Choroid plexus epithelial cell (primary cell): ENCODE measurements around the gene EGFL8.

ENCODE experiments used
- DNase-seq: peaks from one replicate; pipeline ENCODE4 v3.0.0-alpha.2; 2010; ENCODE audit warnings: low read depth
- H3K4me3 ChIP-seq: 2 replicates; pipeline ENCODE4 v1.5.1; 2011; ENCODE audit warnings: low read depth, mild to moderate bottlenecking, control low read depth, low read length, moderate library complexity
- CTCF ChIP-seq: conservative IDR thresholded peaks from 2 replicates; pipeline ENCODE4 v1.5.1; 2011; ENCODE audit warnings: low read depth, mild to moderate bottlenecking, control low read depth, inconsistent platforms, low read length, moderate library complexity

EGFL8 gene

GRCh38 chr6:32179766-32180405, 15.5 kb downstream of the EGFL8 start:
- no peak overlapping the region for H3K4me3 ChIP-seq
- TF ChIP-seq CTCF, result no peak
- no peak for DNase-seq

GRCh38 chr6:32181148-32181702, 16.8 kb downstream of the EGFL8 start:
- TF ChIP-seq CTCF, result no peak
- no peak for DNase-seq
- H3K4me3 ChIP-seq, result no peak overlapping the region

- no peak for DNase-seq
- TF ChIP-seq CTCF, result no peak
- no peak overlapping the region for H3K4me3 ChIP-seq
These were observed 17.6 kb downstream of the EGFL8 start for GRCh38 chr6:32181915-32182529.

- no peak for TF ChIP-seq CTCF
- H3K4me3 ChIP-seq, result no peak overlapping the region
- DNase-seq, result no peak
These were observed 18.2 kb downstream of the EGFL8 start for GRCh38 chr6:32182555-32182981.

- no peak for DNase-seq
- TF ChIP-seq CTCF, result no peak
- H3K4me3 ChIP-seq, result no peak overlapping the region
These were observed 18.6 kb downstream of the EGFL8 start for GRCh38 chr6:32183030-32183429.

- no peak for TF ChIP-seq CTCF
- H3K4me3 ChIP-seq, result no peak overlapping the region
- DNase-seq, result no peak
These were observed 19.2 kb downstream of the EGFL8 start for GRCh38 chr6:32183483-32184083.
